Fibroblast of skin of back (primary cell): ENCODE measurements around the gene ODC1.
A peak's percentile ranks its signal among the peaks of the same experiment; 100 is the strongest.
"Not testable (repeated sequence)": the region's sequence is repeated elsewhere in the genome, so short reads cannot be mapped to it uniquely, and the experiment has no call there.

Source experiments
- DNase-seq: peaks from one replicate; pipeline ENCODE4 v3.0.0-alpha.2; 2013

The ODC1 gene

DNA sequence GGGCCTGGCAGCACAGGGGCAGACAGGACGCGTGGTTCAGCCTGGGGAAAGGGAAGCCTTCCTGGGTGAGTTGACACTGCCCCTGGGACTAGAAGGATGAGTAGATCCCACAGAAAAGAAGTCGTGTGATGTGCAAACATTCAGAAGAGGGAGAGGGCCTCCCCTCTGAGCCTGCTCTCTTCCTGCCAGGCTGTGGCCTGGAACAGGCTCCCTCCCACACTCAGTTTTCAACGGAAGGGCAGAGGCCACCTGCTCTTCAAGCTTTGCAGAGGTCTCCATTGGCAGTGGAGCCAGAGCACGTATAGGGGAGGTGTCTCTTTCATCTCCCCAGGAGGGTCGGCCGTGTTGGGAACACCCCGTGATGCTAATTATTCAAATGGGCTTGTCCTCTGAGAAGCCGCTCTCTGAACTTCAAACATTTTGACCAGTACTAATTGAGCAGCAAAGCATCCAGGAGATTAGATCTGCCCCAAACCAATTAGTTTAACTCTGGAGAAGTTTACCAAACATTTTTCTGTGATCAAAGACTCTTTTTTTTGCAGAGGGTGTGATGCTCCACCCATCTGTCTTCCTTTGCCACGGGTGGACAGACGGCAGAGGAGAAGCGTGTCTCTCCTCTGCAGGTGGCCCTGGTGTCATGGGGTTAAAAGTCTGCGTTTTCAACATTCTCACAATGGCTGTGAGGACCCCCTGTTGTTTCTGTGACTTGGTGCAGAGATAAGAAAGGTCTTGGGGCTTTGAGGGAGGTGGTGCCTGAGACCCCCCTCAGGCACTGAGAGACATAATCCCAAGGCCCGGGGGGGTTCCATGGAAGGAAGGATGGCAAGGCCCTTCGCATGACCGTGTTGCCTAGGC, 29.5 kb upstream of the ODC1 start:
- no peak for DNase-seq

DNA sequence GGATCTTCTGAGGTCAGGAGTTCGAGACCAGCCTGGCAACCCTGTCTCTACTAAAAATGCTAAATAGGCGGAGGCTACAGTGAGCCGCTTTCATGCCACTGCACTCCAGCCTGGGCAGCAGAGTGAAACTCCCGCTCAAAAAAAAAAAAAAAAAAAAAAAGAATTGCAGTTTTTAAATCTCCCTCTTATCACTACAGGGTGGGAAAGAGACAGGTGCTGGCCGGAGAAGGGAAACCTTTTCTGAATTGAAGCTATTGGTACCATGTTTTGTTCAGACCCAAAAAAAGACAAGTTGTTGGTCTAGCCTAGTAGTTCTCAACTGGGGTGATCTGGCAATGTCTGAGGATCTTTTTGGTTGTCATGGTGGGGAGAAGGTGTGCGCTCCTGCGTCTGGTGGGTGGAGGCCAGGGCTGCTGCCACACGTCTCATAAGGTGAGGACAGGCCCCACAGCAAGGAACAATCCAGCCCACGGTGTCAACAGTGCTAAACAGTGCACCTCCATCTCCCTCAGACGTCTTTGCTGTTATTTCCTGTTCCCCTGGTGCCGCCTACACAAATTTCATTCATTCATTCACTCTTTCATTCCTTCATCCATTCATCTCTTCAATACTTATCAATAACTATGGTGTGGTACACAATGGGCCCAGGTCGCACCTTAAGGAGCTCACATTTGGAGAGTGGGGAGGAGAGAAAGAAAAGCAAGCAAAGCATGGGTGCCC, 28.8 kb upstream of the ODC1 start:
- no peak for DNase-seq

DNA sequence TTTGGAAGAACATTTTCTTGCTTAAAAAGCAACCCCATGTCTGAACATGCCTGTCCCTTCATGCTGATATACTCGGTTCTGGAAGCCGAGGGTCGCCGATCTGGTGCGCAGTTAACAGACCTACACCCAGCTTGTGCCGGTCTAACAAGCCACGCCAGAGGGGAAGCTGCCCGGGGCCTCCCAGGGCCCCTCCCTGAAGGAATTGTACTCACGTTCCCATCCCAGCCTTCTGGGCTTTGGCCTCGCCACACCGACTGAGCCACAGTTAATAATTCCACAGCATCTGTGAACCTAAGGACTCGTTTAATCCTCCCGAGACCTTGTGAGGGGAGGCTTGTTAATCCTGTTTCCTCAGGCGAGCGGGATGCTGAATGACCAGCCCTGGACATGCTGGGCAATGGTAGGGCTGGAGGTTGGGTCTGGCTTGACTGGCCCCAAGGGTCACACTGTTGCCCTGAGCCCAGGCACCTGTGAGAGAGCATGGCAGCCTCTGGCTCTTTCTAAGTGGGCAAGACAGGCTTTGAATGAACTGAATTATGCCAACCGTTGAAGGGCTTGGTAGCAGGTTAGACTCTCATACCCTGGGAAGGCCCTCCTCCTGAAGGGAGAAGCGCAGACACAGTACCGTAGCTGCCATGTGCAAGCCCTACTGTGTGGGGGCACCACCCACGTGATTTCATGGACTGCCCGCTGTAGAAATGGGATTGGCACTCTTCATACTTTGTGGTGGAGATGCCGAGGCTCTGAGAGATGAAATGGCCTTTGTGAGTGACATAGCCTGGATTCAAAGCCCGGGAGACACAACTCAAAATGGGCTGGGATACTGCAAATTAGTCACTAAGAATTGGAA, 27.9 kb upstream of the ODC1 start:
- no peak for DNase-seq

DNA sequence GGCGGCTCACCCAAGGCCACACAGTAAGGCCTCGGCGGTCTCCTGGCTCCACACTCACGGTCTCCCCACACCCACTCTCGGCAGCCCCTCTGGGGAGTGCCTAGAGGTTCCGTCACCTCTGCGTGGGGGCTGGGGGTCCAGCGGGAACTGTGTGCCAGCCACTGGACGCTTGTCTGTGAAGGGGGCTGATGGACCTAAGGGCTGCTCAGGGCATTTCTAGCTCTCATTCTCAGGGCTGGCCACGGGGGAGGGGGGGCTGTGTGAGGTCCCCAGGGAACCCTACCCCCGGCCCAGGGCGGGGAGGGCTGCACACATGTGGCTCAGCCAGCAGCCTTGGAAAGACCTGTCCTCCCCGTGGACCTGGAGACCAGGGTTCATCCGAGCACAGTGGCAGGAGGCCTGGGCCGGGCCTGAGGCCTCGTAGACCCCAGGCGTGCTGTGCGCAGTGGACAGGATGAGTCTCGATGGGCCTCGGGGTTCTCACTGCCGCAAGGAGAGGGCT, 27.1 kb upstream of the ODC1 start:
- no peak for DNase-seq

DNA sequence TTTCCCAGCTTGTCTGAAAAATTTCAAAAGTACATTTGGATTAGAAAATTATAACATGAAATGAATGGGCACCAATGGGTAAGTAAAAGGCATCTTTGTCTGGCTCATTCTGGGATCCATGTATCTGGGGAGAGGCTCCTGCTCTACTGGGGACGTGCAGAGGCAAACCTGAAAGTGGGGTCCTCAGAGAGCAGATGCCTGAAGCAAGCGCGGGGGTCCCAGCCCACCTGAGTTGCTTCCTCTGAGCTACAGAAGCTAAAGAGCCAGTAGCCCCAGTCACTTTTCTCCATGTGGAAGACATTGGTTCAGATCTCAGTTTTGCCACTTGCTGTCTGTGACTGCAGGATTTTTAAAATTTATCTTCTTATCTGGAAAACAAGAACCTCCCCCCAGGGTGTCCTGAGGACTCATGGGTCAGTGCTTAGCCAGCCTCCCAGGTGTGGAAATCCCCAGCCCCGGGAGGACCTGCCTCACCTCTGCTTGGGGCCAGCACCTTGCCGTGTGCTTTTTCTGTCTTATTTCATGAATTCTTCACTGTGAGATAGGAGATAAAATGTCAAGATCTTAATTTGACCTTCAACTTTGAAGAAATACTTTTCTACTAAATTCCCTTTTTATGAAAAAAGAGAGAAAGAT, 25.1 kb upstream of the ODC1 start:
- no peak for DNase-seq

DNA sequence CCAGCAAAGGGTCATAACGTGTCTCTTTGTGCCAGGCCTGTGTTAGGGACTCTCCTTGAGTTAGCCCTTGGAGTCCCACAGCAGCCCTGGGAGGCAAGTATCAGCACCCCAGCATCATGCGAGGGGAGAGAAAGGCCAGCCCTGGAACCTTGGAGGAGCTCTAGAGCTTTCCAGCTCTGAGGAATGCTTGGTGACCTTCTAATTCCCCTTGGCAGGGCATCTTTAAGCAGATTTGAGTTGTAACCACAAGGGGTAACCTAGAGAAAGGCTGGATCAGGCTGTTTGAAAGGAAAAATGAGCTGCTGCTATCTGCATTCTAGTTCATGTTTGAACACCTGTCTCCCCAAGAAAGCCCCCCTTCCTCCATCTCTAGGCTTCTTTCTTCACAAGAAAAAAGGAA, 23.8 kb upstream of the ODC1 start:
- DNase-seq: no peak

DNA sequence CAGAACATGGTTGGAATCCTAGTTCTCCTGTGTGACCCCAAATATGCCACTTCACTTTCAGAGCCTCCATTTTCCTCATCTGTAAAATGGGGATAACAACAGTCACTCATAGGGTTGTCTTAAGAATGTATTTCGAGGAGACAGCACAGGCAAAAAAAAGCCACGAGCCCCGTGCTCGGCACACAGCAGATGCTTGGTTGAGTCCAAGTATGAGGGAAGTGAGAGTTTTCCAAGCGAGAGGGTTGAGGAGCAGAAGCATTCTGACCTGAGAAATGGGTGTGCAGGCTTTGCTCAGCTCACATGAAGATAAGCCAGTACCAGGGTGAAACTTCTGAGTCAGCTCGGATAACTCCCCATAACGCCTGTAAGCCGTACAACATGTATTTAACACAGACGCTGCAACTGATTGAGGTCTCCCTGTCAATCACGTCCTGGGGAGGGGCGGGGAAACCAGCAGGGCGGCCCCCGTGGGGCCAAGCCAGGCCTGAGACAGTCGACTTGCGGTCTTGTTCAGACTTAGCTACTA, 23.0 kb upstream of the ODC1 start:
- no peak for DNase-seq

DNA sequence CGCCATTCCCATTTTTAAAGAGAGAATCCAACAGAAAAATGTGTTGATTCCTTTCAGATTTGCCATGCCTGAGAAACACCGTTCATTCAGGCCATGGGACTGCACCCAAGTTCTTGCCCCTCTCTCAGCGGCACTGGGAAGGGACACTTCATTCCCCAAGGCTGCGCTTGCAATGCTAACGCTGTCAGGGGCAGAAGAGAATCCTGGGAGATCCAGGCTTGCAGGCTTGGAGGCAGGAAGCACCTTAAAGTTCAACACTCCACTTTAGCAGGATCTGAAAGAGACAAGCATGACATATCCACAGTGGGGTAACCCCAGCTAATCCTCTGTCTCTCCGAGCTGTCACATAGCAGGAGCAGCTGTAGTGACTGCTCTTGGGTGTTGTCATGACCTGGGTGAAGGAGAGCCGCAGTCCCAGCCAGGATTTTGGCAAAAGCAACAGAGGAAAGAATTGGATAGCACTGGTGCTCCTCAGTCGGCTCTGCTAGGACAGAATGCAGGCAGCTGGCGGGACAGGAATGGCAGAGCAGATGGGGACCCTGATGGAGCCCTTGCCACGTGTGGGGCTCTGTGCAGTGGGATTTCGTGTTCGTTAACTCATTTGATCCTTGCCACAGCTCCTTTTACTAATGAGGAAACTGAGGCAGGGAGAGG, 22.0 kb upstream of the ODC1 start:
- DNase-seq: no peak

DNA sequence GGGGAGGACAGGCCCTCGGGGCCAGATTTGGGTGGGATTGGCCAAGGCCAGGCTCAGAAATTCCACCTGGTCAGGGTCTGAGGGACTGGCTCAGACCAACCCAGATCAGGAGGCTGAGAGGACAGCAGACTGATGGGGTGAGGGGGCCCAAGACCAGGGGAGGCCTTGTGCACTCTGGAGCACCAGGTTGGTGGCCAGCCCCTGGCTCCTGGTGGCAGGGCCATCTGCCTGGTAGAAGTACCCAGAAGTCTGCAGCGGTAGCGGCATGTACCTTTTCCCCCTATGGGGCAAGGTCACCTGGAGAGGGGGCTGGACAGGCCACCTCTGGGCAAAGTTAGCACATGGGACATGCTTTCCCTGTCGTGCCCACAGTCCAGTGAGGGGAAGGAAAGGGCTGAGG, 21.2 kb upstream of the ODC1 start:
- DNase-seq: no peak

DNA sequence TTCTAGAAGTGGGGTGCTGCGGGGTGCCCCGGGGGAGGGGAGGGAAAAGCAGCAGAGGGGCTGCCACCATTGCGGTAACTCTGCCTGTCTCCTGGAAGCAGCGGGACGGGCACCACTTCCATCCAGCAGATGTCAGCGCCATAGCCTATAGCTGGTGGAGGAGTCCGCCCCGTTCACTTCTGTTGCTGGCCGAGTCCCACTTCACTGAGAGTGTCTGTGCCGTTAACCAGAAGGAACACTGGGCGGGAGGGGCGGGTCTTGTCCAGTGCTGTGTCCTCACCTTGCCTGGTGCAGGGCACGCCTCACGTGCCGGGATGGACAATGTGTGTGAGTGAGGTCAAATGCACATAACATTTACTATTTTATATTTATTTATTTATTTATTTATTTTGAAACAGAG, 19.3 kb upstream of the ODC1 start:
- DNase-seq: no peak

DNA sequence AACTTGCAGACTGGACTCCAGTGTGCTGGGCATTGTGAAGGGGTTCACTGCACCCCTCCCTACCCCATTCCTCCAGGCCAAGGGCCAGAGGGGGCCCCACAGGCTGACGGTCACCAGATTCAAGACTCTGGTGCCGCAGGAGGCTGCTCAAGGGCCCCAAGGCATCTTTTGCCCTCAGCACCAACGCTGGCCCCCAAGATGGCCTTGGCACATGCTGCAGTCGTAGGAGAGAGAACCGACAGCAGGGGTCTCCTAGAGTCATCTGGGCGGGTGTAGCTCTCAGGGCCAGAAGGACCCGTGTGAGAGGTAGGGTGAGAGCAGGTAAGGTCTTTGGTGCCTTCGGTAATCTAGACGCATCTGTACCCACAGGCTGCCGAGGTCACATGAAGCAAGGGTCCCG, 18.7 kb upstream of the ODC1 start:
- no peak for DNase-seq

DNA sequence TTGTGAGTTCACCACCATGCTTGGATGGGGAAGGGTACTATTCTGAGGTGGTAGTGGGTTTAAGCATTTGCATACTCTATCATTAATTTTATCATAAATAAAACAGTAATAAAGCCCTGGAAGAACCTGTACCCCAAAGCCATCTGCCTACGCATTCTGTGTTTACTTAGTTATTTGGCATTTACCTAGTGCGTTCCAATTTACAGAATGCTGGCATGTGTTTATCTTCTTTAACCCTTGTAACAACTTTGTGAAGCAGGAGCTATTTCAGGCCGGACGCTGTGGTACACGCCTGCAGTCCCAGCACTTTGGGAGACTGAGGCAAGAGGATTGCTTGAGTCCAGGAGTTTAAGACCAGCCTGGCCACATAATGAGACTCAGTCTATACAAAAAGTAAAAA, 17.8 kb upstream of the ODC1 start:
- DNase-seq: no peak

DNA sequence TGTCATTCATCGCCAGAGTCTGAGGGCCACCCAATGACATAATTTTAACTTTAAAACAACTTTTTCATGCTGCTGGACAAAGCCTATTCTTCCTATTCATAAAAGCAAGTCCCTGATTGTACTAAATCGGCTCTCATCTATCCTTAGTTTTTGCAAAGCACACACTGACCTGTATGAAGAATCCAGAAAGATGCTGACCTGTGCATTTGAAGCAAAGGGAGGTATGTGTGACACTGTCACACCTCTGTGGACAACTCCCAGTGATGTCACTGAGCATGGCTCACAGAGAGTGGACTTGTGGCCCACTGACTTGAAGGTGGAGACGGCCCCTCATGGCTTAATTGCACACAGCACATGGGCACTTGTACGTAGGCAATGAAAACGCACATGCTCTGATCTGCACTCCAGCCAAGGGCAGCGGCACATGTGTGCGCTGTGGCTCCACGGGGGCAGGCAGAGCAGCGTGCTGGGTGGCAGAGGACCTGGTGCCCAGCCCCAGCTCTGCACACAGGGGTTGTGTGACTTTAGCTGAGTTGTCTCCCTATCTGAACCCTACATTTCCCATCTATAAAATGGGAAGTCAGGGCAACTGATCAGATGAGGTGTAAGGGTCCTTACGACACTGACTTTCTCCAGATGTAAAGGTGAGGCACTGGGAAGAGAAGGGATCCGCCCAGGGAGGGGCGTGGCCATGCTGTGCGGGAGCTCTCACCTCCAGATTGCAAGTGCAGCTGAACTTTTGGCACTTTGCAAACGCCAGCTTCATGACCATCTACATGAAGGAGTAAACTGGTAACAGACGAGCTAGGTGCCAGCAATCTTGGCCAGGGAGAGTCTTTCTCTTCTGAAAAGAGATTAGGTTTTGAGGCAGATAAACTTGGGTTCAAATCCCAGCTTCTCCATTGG, 14.3 kb upstream of the ODC1 start:
- DNase-seq: no peak

DNA sequence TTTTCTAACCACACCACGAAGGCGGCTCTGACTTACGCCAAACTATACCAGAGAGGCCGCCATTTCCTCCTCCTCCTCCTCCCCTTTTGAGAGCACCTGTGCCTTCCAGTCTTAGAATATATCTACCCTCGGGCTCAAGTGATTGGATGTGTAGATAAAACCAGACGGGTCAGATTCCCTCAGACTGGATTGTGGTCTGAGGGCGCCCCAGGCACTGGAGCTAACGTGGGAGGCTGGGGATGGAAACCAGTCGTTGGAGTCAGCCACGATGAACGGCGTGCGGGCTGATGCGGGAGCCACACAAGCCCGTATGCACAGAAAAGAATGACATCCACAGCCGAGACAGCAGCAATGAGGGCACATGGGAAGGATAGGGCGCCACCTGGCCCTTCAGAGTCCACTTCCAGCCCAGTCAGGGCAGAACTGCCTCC, 12.3 kb upstream of the ODC1 start:
- no peak for DNase-seq

DNA sequence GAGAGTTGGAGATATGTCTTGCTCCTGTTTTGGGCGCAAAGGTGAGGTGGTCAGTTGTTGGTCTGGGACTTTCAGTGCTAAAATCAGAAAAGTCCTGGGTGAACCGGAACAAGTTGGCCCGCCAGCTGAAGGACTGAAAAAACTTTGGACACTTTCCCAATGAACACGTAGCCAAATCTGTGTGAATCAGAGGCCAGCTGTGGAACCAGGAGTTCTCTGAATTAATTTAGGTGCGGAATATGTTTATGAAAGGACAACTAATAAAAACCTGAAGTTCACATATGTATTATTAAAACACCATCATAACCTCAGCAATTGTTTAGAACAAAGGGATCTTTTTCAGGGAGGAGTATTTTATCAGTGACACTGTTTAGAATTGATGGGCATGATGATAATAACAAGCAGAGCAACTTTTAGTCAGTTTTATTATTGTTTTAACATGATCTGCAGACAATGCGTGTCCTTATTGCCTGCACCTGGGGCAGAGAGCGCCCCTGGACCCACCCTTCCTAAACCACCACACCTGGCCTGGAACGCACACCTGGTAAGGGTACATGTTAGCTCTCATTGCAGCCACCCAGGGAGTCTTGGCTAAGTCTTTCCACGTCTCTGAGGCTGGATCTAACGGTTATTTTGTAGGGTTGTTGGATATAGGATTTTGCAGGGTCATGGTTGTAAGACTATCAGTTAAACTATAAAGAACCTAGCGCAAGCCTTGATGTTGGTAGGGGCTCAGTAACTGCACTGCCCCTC, 9.9 kb upstream of the ODC1 start:
- no peak for DNase-seq

DNA sequence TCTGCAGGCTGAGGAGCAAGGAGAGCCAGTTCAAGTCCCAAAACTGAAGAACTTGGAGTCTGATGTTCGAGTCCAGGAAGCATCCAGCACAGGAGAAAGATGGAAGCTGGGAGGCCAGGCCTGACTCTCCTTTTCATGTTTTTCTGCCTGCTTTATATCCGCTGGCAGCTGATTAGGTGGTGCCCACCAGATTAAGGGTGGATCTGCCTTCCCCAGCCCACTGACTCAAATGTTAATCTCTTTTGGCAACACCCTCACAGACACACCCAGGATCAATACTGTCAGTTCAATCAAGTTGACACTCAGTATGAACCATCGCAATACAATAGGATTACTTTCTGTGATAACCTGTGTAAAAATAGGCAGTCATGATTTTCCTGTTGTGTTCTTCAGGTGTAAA, 9.1 kb upstream of the ODC1 start:
- DNase-seq: not testable (repeated sequence)

DNA sequence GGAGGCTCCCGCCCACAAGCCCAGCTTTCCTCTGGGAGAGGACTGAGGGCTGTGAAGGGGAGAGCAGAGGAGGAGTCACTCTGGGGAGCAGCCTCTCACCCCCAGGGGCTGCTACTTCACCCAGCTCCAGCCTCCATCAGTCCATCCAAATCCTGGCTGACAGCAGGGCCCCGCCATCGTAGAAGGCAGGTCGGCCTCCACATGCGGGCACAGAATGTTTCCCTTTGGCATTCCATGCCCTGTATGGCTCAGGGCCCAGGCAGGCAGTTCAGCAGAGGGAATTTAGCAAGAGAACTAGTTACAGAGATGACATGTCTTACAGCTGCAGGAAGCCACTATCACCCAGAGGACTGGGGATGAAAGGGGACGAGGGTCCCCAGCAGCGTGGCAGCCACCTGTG, 6.4 kb upstream of the ODC1 start:
- peak; percentile 51 for DNase-seq

DNA sequence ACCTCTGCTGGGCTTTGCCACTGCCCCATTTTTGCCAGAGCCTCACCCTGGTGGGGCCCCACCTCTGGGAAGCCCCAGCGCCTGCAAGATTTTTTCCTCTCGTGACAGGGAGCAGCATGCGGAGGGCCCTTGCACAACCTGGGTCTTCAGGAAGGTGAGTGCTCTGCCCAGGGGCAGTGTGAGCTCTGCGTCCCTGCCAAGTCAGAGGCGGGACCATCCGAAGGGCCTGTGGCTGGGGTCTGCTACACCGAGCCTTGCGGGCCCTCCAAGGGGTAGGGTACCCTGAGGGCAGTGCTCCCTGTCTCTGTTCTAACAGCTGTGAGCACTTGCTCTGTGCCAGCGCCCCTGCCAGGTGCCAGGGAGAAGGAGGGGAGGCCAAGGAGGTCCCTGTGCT, 5.8 kb upstream of the ODC1 start:
- DNase-seq: no peak

DNA sequence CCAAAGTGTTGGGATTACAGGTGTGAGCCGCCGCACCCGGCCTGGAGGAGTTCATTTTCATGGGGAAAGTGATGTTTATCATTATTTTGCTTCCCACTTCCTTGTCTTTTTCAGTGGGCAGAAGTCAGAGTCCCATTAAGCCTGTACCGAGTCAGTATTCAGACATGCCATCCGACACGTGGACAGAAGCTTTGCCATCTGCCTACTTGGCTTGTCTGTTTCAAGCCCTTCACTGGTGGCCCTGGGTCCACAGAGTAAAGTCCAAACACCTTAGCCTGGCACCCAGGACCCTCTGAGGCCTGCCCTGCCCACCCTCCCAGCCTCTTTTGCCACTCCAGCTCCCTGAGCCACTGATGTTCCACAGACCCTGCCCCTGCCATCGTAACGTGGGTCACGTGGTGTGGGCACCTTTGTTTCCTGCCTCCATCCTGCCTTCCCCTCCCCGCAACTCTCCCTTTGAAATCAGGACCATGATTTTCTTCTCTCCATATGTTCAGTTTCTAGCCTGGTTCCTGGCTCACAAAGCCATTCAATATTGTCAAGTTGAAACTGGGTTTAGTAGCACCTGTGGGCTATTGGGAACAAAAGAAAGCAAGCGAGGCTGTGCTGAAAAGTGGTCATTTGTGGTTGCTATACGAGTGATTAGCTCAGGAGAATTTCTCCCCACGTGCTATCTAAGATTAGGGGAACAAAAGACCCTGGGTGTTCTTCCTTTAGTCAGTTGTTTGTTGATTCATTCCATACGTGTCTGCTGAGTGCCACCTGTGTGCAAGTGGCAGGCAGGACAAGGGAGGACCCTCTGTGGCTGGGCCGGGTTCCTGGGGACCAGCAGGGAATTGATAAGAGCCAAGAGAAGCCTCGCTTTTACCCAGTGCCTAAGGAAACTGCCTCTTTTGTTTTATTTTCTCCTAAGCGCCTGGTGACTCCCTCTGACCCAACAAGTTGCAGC, 5.1 kb upstream of the ODC1 start:
- DNase-seq: no peak
